Measurements from ENCODE around the gene ANKLE2. TPM values are rescaled to one million over a fixed set of nuclear protein-coding genes. Genes with fewer than 3 reads are reported as not detected.

The ANKLE2 gene
- total RNA-seq, 2 donors from 2014 or later, result 118 to 160 TPM

DNA sequence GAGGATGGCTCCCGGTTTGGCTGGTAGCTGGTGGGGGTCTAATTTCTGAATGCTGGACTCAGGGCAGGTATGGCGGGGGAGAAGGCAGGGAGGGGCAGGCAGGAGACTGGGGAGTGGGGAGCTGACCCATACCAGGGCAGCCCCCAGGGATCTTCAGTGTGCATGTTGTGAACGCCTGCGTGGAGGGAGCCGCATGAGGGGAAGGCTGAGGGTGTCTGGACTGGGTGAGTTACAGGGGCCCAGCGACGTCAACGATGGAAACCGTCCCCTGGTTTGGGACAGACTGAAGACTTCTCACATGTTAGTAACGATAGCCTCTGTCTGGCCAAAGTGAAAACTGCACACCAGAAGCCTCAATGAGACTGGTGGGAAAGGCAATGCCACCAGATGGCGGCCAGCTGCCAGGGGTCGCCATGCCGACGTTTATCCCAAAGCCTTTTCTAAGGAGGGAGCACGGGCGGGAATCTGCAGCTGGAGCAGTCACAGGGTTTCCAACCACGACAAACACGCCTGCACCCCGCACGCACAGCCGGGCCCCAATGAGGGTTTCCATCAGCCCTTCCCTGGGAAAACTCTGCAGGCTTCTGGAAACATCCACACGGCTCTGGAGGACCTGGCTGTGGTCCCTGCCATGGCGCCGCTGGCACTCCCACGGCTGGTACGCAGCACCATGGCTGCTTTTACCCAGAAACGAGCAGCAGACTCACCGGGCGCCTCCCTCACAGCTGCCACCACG lies 37.0 kb downstream of the ANKLE2 start:
- H3K27me3 Mint-ChIP-seq, result no peaks in the 10 kb centered on the region
- no peak overlapping the region for H3K27ac Mint-ChIP-seq
- peaks cover 100% of the 10 kb centered on the region for H3K36me3 Mint-ChIP-seq (ENCODE audit: low read depth)
- no peak for ATAC-seq (replicated peaks)
- H3K4me3 Mint-ChIP-seq, result no peak overlapping the region
- H3K9me3 Mint-ChIP-seq, result no peaks in the 10 kb centered on the region
- peaks cover under 1% of the 10 kb centered on the region for H3K4me1 Mint-ChIP-seq

DNA sequence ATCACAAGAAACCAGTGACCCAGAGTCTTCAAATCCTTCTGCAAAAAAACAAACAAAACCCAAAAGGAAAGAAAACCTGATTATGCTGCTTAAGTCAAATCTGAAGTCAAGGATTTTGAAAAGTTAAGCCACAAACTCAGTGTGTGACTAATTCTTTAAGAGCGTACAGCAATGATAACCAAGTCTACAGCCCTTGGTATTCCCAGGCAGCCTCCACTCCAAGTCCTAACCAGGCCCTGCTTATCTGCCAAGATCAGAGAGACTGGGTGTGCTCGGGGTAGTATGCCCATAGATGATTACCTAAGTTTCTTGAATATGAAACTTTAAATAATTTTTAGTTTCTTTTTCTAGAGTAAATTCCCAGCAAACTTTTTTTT lies 37.9 kb downstream of the ANKLE2 start:
- H3K27me3 Mint-ChIP-seq, result no peaks in the 10 kb centered on the region
- no peak for ATAC-seq (replicated peaks)
- H3K36me3 Mint-ChIP-seq (ENCODE audit: low read depth), result peaks cover 100% of the 10 kb centered on the region
- H3K4me3 Mint-ChIP-seq, result no peak overlapping the region
- H3K9me3 Mint-ChIP-seq, result no peaks in the 10 kb centered on the region
- H3K4me1 Mint-ChIP-seq, result no peaks in the 10 kb centered on the region
- no peak overlapping the region for H3K27ac Mint-ChIP-seq

DNA sequence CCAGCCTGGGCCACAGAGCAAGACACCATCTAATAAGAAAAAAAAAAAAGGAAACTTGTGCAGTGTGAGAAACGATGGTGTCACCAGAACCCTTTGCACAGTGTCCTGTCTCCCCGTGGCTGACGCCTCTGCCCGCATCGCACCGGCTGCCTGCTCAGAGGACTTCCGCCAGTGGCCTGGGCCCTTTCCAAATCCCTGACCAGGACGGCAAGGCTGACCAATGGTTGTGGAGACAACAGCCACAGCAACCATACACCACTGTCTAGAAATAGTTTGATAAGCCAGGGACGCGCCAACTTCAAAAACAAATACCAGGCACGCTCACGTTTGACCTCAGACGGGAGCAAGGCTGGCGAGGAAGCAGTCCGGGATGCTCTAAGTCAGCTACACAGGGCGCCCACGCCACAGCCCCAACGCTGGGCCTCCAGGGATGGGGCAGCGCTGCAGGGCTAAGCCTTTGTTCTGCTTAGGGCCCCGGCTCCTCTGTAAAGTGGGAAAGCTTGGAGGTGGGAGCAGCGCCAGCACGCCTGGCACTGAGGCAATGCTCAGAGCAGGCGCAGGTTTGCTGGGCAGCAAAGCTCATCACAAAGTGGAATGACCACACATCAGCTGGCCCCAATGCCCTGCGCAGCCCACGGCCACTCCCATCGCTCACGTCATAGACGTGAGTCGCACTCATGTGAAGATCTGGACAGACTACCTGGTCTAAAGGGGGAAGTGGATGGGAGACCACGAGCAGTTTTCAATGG lies 38.4 kb downstream of the ANKLE2 start:
- Mint-ChIP-seq H3K27me3 (no peaks in the 10 kb centered on the region), H3K27ac (no peak overlapping the region), H3K36me3 (ENCODE audit: low read depth) (peaks cover 99% of the 10 kb centered on the region), H3K9me3 (no peaks in the 10 kb centered on the region), H3K4me1 (no peaks in the 10 kb centered on the region), H3K4me3 (no peak overlapping the region)
- ATAC-seq (replicated peaks), result no peak

DNA sequence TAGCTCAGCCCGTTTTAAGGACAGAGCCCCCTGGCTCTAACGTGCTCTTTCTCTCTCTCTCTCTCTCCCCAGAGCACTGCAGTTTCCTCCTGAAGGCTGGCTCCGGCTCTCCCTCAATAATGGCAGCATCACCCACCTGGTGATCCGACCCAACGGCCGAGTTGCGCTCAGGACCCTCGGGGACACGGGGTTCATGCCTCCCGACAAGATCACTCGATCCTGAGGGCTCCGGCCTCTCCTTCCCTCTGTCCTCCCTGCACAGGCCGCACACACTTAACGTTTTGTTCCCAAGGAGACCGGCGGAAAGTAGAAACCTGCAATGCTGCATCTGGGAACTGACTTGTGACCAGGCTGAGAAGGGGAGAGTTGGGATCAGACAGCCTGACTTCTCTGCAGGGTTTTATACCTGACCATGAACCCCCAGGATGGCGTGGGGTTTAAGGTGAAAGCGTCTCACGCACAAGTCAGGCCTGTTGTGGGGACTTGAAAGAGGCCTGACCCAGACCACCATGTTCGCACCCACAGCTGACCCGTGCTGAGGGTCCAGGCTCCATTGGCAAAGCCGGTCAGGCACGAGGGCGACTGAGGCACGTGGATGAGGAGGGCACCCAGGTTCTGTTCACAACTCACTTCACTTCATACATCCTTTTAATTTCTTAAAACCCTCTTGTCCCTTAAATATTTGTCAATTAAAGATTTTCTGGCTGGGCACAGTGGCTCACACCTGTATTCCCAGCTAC lies 40.9 kb downstream of the ANKLE2 start:
- Mint-ChIP-seq H3K4me3 (no peak overlapping the region), H3K27me3 (no peaks in the 10 kb centered on the region), H3K9me3 (no peaks in the 10 kb centered on the region), H3K4me1 (no peaks in the 10 kb centered on the region), H3K36me3 (ENCODE audit: low read depth) (peaks cover 97% of the 10 kb centered on the region), H3K27ac (no peak overlapping the region)
- ATAC-seq (replicated peaks), result no peak

DNA sequence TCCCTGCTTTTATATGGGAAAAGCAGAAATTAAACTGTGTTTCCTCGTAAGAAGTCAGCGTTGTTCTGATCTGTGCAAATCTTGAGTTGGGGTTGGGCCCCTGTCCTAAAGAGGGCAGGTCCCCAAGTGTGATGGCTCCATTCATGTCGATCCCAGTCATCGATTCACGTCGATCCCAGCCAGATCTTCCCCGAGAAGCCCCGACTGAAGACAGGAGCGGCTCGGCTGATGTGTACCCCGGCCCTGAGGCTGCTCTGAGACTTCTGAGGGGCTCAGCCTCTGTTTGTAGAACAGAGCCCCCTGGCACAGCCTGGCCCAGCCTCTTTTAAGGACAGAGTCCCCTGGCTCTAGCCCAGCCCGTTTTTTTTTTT lies 41.7 kb downstream of the ANKLE2 start:
- peaks cover 97% of the 10 kb centered on the region for H3K36me3 Mint-ChIP-seq (ENCODE audit: low read depth)
- H3K27ac Mint-ChIP-seq, result no peak overlapping the region
- no peak overlapping the region for H3K4me3 Mint-ChIP-seq
- no peaks in the 10 kb centered on the region for H3K27me3 Mint-ChIP-seq
- ATAC-seq (replicated peaks), result no peak
- no peaks in the 10 kb centered on the region for H3K9me3 Mint-ChIP-seq
- H3K4me1 Mint-ChIP-seq, result no peaks in the 10 kb centered on the region

DNA sequence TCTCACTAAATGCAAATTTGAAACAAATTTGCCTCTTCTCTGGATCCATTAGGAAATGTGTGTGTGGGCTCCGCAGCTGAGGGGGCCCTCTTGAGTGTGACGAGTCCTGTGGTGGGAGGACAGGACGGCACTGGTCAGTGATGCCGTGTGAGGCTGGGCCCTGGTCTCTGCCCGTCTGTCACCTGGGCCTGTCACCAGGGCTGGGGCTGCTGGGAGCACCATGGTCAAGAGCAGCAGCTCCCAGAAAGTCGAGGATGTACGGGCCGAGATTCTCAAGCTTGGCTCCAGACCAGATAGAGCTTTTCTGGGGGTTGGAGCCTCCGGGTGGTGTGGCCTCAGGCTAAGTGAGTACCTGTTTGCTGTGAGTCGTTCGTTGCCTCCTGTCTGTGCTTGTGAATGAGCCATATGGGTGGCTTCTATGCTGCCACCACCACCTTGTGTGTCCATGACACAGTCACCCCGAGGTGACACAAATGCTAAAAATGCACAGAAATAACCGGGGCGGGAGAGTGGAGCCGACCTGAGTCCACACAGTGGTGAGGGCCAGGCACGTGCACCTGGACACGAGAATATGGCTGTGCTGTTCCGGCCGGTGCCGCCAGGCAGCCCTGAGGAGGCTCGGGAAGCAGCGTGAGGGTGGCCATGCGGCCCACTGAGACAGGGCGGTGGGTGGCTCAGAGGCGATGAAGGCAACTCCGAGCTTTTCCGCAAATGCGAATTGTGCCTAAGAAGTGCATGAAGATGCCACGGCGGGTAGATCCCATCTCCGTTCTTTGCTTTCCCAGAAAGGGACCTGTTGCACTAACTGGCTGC lies 42.3 kb downstream of the ANKLE2 start:
- H3K27me3 Mint-ChIP-seq, result no peaks in the 10 kb centered on the region
- H3K4me1 Mint-ChIP-seq, result no peaks in the 10 kb centered on the region
- H3K36me3 Mint-ChIP-seq (ENCODE audit: low read depth), result peaks cover 97% of the 10 kb centered on the region
- no peaks in the 10 kb centered on the region for H3K9me3 Mint-ChIP-seq
- peak; percentile 18 for ATAC-seq (replicated peaks)
- peak overlapping the region; percentile 44 for H3K27ac Mint-ChIP-seq
- no peak overlapping the region for H3K4me3 Mint-ChIP-seq

DNA sequence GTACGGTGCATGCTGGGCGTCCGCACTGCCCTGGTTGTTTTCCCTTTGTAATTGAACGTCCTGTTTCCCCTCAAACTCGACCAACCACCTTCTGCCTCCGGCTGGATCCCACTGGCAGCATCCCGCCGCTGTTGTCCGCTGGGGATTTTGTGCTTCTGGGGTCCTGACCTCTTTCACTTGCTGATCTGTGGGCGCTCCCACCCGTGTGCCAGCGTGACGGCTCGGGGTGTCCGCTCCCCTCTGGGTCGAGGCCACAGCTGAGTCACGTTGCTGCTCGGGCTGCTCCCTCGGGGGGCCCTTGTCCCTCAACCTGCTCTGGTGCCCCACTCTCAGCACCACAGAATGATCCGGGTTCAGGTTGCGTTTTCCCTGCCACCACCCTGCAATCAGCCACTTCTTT lies 43.0 kb downstream of the ANKLE2 start:
- Mint-ChIP-seq H3K9me3 (no peaks in the 10 kb centered on the region), H3K36me3 (ENCODE audit: low read depth) (peaks cover 96% of the 10 kb centered on the region), H3K27me3 (no peaks in the 10 kb centered on the region), H3K4me3 (no peak overlapping the region), H3K4me1 (no peaks in the 10 kb centered on the region), H3K27ac (peak overlapping the region; percentile 44)
- ATAC-seq (replicated peaks), result no peak

DNA sequence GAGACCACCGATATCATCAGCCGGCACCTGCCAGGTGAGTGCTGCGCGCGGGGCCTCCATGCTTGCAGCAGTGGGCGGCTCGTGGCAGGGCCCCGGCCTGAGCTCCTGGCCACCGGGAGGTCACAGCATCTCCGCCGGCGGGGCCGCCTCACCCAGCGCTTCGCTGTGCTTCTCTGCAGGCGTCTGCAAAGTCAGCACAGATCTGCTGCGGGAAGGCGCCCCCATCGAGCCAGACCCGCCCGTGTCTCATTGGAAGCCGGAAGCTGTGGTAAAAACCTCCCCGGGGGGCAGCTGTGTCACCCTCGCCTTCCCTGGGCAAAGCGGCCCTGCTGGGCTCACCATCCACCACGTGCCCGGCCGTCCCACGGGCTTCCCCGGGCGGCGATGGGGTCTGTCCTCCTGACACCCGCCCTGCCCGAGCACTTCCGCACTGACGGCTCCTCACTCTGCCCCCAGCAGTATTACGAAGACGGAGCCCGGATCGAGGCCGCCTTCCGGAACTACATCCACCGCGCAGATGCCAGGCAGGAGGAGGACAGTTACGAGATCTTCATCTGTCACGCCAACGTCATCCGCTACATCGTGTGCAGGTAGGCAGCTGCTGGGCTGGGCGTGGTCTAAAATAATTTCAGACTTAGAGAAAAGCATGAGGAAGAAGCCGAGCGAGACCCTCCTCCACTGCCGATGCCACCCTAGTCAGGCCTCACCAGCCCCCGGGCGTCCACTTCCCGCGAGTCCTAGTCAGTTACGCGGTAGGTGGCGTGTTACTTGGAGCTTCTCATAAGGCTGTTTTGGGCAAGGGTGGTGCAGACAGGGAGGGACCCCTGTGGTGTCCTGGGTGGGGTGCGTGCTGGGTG lies 43.9 kb downstream of the ANKLE2 start:
- Mint-ChIP-seq H3K9me3 (no peaks in the 10 kb centered on the region), H3K4me1 (peaks cover 5% of the 10 kb centered on the region), H3K4me3 (no peak overlapping the region), H3K27ac (no peak overlapping the region), H3K27me3 (no peaks in the 10 kb centered on the region), H3K36me3 (ENCODE audit: low read depth) (peaks cover 94% of the 10 kb centered on the region)
- no peak for ATAC-seq (replicated peaks)

DNA sequence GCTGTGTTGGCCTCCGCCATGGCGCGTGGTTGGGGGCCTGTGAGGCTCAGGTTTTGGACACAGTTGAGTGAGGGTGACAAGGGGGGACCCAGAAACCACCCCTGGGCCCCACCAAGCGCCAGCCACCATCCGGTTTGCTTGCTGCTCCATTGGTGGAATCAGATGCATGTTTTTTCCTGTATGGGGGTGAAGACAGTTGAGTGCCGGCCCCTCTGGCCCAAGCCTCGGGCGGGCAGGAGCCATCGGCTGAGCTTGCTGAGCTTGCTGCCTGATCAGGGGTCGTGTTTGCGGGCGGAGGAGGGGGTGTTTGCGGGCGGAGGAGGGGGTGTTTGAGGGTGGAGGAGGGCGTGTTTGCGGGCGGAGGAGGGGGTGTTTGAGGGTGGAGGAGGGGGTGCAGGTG lies 44.6 kb downstream of the ANKLE2 start:
- Mint-ChIP-seq H3K27me3 (no peaks in the 10 kb centered on the region), H3K4me3 (no peak overlapping the region), H3K36me3 (ENCODE audit: low read depth) (peaks cover 91% of the 10 kb centered on the region), H3K4me1 (peaks cover 5% of the 10 kb centered on the region), H3K9me3 (no peaks in the 10 kb centered on the region), H3K27ac (no peak overlapping the region)
- no peak for ATAC-seq (replicated peaks)

DNA sequence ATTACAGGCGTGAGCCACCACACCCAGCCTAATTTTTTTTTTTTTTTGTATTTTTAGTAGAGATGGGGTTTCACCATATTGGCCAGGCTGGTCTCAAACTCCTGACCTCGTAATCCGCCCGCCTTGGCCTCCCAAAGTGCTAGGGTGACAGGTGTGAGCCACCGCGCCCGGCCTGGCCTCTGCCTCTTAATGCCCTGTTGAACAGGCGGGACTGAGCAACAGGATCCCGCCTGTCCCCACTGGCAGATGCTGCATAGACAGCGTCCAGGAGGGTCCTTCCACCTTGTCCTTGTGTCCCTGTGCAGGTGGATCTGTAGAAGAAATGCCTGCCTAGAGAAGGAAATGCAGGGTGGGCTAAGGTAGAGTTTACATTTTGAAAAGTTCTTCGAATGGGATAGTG lies 45.3 kb downstream of the ANKLE2 start:
- no peaks in the 10 kb centered on the region for H3K27me3 Mint-ChIP-seq
- no peaks in the 10 kb centered on the region for H3K9me3 Mint-ChIP-seq
- no peak overlapping the region for H3K27ac Mint-ChIP-seq
- peaks cover 5% of the 10 kb centered on the region for H3K4me1 Mint-ChIP-seq
- H3K36me3 Mint-ChIP-seq (ENCODE audit: low read depth), result peaks cover 84% of the 10 kb centered on the region
- no peak for ATAC-seq (replicated peaks)
- no peak overlapping the region for H3K4me3 Mint-ChIP-seq

DNA sequence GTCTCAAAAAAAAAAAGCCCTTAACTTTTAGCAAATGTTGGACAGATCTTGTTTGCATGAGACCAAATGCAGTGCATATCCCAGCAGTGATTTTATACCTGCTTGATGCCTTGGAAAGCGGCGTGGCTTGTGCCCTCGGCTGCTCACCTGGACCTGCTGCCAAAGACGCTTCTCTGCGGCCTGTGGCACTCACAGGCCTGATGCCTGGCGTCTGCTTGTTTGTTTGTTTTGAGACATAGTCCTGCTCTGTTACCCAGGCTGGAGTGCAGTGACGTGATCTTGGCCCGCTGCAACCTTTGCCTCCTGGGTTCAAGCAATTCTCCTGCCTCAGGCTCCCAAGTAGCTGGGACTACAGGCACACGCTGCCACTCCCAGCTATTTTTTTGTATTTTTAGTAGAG lies 45.8 kb downstream of the ANKLE2 start:
- no peak for ATAC-seq (replicated peaks)
- no peaks in the 10 kb centered on the region for H3K27me3 Mint-ChIP-seq
- no peak overlapping the region for H3K27ac Mint-ChIP-seq
- H3K36me3 Mint-ChIP-seq (ENCODE audit: low read depth), result peaks cover 80% of the 10 kb centered on the region
- H3K9me3 Mint-ChIP-seq, result no peaks in the 10 kb centered on the region
- peaks cover 5% of the 10 kb centered on the region for H3K4me1 Mint-ChIP-seq
- no peak overlapping the region for H3K4me3 Mint-ChIP-seq

DNA sequence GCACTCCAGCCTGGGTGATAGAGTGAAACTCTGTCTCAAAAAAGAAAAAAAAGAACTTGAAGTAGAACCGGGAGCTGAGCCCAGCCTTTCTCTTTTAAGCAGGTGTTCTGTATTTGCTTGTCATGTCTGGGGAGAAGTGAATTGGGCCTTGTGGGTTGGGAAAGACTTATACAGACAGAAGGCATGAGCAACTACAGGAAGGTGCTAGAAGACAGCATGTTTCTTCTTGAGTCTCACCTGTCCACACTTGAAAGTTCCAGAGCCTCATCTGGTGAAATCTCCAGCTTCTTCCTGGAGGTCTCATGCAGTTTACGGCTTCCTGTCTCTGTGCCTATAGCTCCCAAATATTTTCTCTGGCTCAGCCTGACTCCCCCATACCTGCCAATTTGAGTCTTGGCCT lies 48.5 kb downstream of the ANKLE2 start:
- H3K27me3 Mint-ChIP-seq, result no peaks in the 10 kb centered on the region
- peaks cover 5% of the 10 kb centered on the region for H3K4me1 Mint-ChIP-seq
- no peak for ATAC-seq (replicated peaks)
- peaks cover 4% of the 10 kb centered on the region for H3K9me3 Mint-ChIP-seq
- no peak overlapping the region for H3K27ac Mint-ChIP-seq
- peak overlapping the region; percentile 43 for H3K4me3 Mint-ChIP-seq
- peaks cover 53% of the 10 kb centered on the region for H3K36me3 Mint-ChIP-seq (ENCODE audit: low read depth)

DNA sequence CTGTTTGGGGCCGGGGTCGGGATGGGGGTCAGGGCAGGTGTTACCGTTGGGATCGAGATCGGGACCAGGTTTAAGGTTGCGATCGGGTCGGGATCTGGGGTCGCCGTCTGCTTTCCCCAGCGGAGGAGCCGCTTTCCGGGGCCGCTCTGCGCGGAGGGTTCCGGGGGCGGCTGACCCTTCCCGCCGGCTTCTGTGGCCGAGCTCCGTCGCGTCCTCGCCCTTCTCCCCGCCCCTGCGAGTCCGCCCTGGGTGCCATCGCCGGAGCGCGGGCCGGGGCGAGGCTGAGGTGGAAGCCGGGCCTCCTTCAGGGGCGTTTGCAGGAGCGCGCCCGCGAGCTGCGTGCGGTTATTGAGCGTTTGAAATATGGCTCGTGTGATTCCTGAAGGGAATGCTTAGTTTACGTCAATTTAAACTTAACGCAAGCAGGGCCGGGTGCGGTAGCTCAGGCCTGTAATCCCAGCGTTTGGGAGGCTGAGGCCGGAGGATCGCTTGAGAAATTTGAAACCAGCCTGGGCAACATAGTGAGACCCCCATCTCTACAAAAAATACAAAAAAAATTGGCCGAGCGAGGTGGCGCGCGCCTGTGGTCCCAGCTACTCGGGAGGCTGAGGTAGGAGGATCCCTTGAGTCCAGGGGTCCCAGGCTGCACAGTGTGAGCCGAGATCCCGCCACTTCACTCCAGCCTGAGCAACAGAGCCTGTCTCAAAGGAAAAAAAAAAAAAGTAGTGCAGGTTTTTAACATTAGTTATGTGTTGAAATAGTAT lies 50.4 kb downstream of the ANKLE2 start:
- H3K4me3 Mint-ChIP-seq, result peak overlapping the region; percentile 78
- H3K4me1 Mint-ChIP-seq, result peaks cover 5% of the 10 kb centered on the region
- peaks cover 37% of the 10 kb centered on the region for H3K36me3 Mint-ChIP-seq (ENCODE audit: low read depth)
- ATAC-seq (replicated peaks), result peak; percentile 28
- peaks cover 5% of the 10 kb centered on the region for H3K9me3 Mint-ChIP-seq
- peak overlapping the region; percentile 38 for H3K27ac Mint-ChIP-seq
- no peaks in the 10 kb centered on the region for H3K27me3 Mint-ChIP-seq

All from activated T-helper 17 cell treated with anti-CD3 and anti-CD28 coated beads, Interleukin-2, amount 50 U/mL, for 72 hours (primary cell).